ENCODE measurements around the gene MTA1.

The MTA1 gene

GRCh38 chr14:105445290-105445689, 25.7 kb downstream of the MTA1 start:
- no peak for DNase-seq (ENCODE audit: low read depth)
- TF ChIP-seq, protein P1, sequence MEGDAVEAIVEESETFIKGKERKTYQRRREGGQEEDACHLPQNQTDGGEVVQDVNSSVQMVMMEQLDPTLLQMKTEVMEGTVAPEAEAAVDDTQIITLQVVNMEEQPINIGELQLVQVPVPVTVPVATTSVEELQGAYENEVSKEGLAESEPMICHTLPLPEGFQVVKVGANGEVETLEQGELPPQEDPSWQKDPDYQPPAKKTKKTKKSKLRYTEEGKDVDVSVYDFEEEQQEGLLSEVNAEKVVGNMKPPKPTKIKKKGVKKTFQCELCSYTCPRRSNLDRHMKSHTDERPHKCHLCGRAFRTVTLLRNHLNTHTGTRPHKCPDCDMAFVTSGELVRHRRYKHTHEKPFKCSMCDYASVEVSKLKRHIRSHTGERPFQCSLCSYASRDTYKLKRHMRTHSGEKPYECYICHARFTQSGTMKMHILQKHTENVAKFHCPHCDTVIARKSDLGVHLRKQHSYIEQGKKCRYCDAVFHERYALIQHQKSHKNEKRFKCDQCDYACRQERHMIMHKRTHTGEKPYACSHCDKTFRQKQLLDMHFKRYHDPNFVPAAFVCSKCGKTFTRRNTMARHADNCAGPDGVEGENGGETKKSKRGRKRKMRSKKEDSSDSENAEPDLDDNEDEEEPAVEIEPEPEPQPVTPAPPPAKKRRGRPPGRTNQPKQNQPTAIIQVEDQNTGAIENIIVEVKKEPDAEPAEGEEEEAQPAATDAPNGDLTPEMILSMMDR (conservative IDR thresholded peaks at IDR 0.05; ENCODE audit: control insufficient read depth, insufficient read depth, low read depth, low read length) = no peak
- H3K4me3 ChIP-seq (ENCODE audit: control insufficient read depth, low read depth, low read length) = no peak overlapping the region

- TF ChIP-seq, protein P1 (conservative IDR thresholded peaks at IDR 0.05; ENCODE audit: control insufficient read depth, insufficient read depth, low read depth, low read length) = no peak
- no peak for DNase-seq (ENCODE audit: low read depth)
- H3K4me3 ChIP-seq (ENCODE audit: control insufficient read depth, low read depth, low read length) = no peak overlapping the region
Measured at GRCh38 chr14:105445901-105446845, 26.5 kb downstream of the MTA1 start.

- DNase-seq (ENCODE audit: low read depth) = no peak
- H3K4me3 ChIP-seq (ENCODE audit: control insufficient read depth, low read depth, low read length) = no peak overlapping the region
- TF ChIP-seq, protein P1 (conservative IDR thresholded peaks at IDR 0.05; ENCODE audit: control insufficient read depth, insufficient read depth, low read depth, low read length) = no peak
Measured at GRCh38 chr14:105446971-105447370, 27.3 kb downstream of the MTA1 start.

- H3K4me3 ChIP-seq (ENCODE audit: control insufficient read depth, low read depth, low read length) = no peak overlapping the region
- TF ChIP-seq, protein P1 (conservative IDR thresholded peaks at IDR 0.05; ENCODE audit: control insufficient read depth, insufficient read depth, low read depth, low read length) = no peak
- DNase-seq (ENCODE audit: low read depth) = no peak
Measured at GRCh38 chr14:105447651-105448640, 28.3 kb downstream of the MTA1 start.

DNA sequence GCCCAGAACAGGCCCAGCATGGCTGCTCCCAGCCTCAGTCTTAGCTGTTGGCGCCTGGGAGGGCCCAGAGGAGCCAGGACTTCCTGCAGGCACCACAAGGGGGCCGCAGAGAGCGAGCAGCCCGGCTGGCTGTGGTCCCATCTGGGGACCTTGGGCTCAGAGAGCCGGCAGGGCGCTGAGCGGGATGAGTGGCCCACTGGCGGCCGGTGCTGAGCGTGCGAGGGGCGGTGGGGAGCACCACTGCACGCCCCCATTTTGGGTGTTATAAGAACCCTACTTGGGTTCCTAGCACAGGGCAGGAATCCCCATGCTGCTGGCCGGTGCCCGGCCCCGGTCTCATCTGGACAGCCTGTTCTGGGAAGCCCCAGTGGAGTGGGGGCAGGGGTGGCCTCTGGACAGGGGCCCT, 29.1 kb downstream of the MTA1 start:
- H3K4me3 ChIP-seq (ENCODE audit: control insufficient read depth, low read depth, low read length) = no peak overlapping the region
- peak; percentile 58 for DNase-seq (ENCODE audit: low read depth)
- TF ChIP-seq, protein P1 (conservative IDR thresholded peaks at IDR 0.05; ENCODE audit: control insufficient read depth, insufficient read depth, low read depth, low read length) = peak; percentile 76

DNA sequence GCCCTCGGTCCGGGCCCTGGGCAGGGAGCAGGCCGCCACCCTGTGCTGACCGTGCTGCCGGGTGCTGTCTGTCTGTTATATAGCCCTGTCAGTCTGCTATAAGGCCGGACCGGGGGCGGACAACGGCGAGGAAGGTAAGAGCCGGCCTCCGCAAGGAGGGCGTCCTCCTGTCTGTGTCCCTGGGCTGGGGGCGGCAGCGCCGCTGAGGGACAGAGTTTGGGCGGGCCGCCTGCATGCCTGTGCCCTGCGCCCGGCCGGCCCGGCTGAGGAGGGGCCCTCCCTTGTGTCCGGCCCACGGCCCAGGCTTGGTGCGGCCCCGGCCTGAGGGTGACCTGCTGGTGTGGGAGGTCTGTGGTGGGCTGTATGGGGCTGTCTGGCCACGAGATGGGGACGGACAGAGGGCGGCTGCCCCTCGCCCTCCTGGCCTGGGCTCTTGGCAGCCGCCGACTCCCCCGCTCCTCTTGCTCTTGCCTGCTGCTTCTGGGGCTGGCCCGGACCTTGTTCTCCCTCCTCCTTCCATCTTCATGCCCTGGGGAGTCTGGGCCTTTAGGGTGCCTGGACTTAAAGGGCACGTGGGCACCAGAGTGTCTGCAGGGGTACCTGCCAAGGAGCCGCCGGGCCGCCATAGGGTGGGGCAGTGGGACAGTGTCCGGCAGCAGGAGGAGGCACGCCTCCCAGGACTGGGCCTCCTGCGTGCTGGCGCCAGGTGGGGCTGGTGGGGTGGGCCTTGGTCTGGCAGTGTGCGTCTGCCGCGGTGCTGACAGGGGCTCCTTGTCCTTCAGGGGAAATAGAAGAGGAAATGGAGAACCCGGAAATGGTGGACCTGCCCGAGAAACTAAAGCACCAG, 29.9 kb downstream of the MTA1 start:
- no peak for DNase-seq (ENCODE audit: low read depth)
- H3K4me3 ChIP-seq (ENCODE audit: control insufficient read depth, low read depth, low read length) = no peak overlapping the region
- TF ChIP-seq, protein P1 (conservative IDR thresholded peaks at IDR 0.05; ENCODE audit: control insufficient read depth, insufficient read depth, low read depth, low read length) = no peak
